IPS DF 6.9 (cell line): ENCODE results near the gene SLC6A19.

ENCODE experiments used
- DNase-seq: peaks from one replicate; pipeline ENCODE4 v3.0.0-alpha.2; 2013; ENCODE audit warnings: low read depth, low spot score
- H3K27ac ChIP-seq: one replicate; pipeline ENCODE4 v1.5.1; 2013; ENCODE audit warnings: low read length, control low read depth
- H3K27me3 ChIP-seq: 2 replicates; pipeline ENCODE4 v1.6.1; 2013; ENCODE audit warnings: mild to moderate bottlenecking, low read length; ENCODE audit not compliant: control insufficient read depth, insufficient read depth
- H3K36me3 ChIP-seq: 2 replicates; pipeline ENCODE4 v1.6.1; 2013; ENCODE audit warnings: low read length; ENCODE audit not compliant: control insufficient read depth, insufficient read depth
- H3K4me1 ChIP-seq: 2 replicates; pipeline ENCODE4 v1.6.1; 2013; ENCODE audit warnings: low read length; ENCODE audit not compliant: control insufficient read depth, insufficient read depth
- H3K4me3 ChIP-seq: 2 replicates; pipeline ENCODE4 v1.5.1; 2013; ENCODE audit warnings: mild to moderate bottlenecking, low read length
- H3K9me3 ChIP-seq: 2 replicates; pipeline ENCODE4 v1.6.1; 2013; ENCODE audit warnings: low read length, inconsistent platforms; ENCODE audit not compliant: control insufficient read depth, insufficient read depth
- WGBS: extraction: QIAGEN DNeasy Blood & Tissue Kit; methylation state at CpG from one replicate; pipeline ENCODE4 v1.1.7; 2013; ENCODE audit warnings: mixed read lengths, missing lambda C conversion rate; ENCODE audit not compliant: insufficient read length, insufficient coverage; 5-methylcytosine and 5-hydroxymethylcytosine counted together

Gene SLC6A19

GRCh38 chr5:1209896-1210776 is 8.7 kb downstream of the SLC6A19 start:
- Histone ChIP-seq H3K4me1 (no peaks in the 10 kb centered on the region), H3K27ac (no peak overlapping the region), H3K4me3 (no peak overlapping the region), H3K27me3 (no peaks in the 10 kb centered on the region), H3K36me3 (no peaks in the 10 kb centered on the region; the same call in 1 of the 2 replicates), H3K9me3 (no peaks in the 10 kb centered on the region)
- no peak for DNase-seq
- WGBS, result no CpG with 5 or more reads among the region's 21 CpGs

GRCh38 chr5:1210832-1211251 is 9.4 kb downstream of the SLC6A19 start:
- no peaks in the 10 kb centered on the region for H3K9me3 ChIP-seq
- H3K4me1 ChIP-seq, result no peaks in the 10 kb centered on the region
- H3K27me3 ChIP-seq, result no peaks in the 10 kb centered on the region
- no peak overlapping the region for H3K27ac ChIP-seq
- no peak for DNase-seq
- no peaks in the 10 kb centered on the region; the same call in 1 of the 2 replicates for H3K36me3 ChIP-seq
- H3K4me3 ChIP-seq, result no peak overlapping the region
- no CpG with 5 or more reads among the region's 21 CpGs for WGBS

- DNase-seq, result no peak
- Histone ChIP-seq H3K4me1 (no peaks in the 10 kb centered on the region), H3K4me3 (no peak overlapping the region), H3K27ac (no peak overlapping the region), H3K9me3 (no peaks in the 10 kb centered on the region), H3K27me3 (no peaks in the 10 kb centered on the region), H3K36me3 (no peaks in the 10 kb centered on the region; the same call in 1 of the 2 replicates)
- WGBS, result no CpG with 5 or more reads among the region's 9 CpGs
These were observed 10.3 kb downstream of the SLC6A19 start for GRCh38 chr5:1211701-1212100.

GRCh38 chr5:1212271-1212670 is 10.9 kb downstream of the SLC6A19 start:
- Histone ChIP-seq H3K4me3 (no peak overlapping the region), H3K4me1 (no peaks in the 10 kb centered on the region), H3K36me3 (no peaks in the 10 kb centered on the region; the same call in 1 of the 2 replicates), H3K27me3 (no peaks in the 10 kb centered on the region), H3K27ac (no peak overlapping the region), H3K9me3 (no peaks in the 10 kb centered on the region)
- DNase-seq, result no peak
- WGBS, result no CpG with 5 or more reads among the region's 20 CpGs

GRCh38 chr5:1212881-1213280 is 11.5 kb downstream of the SLC6A19 start:
- WGBS, result no CpG with 5 or more reads among the region's 18 CpGs

GRCh38 chr5:1213508-1214162 is 12.2 kb downstream of the SLC6A19 start:
- Histone ChIP-seq H3K9me3 (no peaks in the 10 kb centered on the region), H3K27me3 (no peaks in the 10 kb centered on the region), H3K4me1 (no peaks in the 10 kb centered on the region), H3K4me3 (no peak overlapping the region), H3K36me3 (no peaks in the 10 kb centered on the region; the same call in 1 of the 2 replicates), H3K27ac (no peak overlapping the region)
- DNase-seq, result no peak
- WGBS, result no CpG with 5 or more reads among the region's 25 CpGs

More at GRCh38 chr5:1212881-1213280, 11.5 kb downstream of the SLC6A19 start:
- Histone ChIP-seq H3K27me3 (no peaks in the 10 kb centered on the region), H3K4me1 (no peaks in the 10 kb centered on the region), H3K4me3 (no peak overlapping the region), H3K36me3 (no peaks in the 10 kb centered on the region; the same call in 1 of the 2 replicates), H3K27ac (no peak overlapping the region), H3K9me3 (no peaks in the 10 kb centered on the region)
- DNase-seq, result no peak

GRCh38 chr5:1214163-1214935 is 13.0 kb downstream of the SLC6A19 start:
- DNase-seq, result no peak
- H3K4me3 ChIP-seq, result no peak overlapping the region
- no peaks in the 10 kb centered on the region for H3K4me1 ChIP-seq
- H3K27ac ChIP-seq, result no peak overlapping the region
- no CpG with 5 or more reads among the region's 22 CpGs for WGBS
- H3K9me3 ChIP-seq, result no peaks in the 10 kb centered on the region
- no peaks in the 10 kb centered on the region; the same call in 1 of the 2 replicates for H3K36me3 ChIP-seq
- H3K27me3 ChIP-seq, result no peaks in the 10 kb centered on the region

GRCh38 chr5:1214936-1215220 is 13.5 kb downstream of the SLC6A19 start:
- Histone ChIP-seq H3K36me3 (no peaks in the 10 kb centered on the region; the same call in 1 of the 2 replicates), H3K4me3 (no peak overlapping the region), H3K27me3 (no peaks in the 10 kb centered on the region), H3K9me3 (no peaks in the 10 kb centered on the region), H3K4me1 (no peaks in the 10 kb centered on the region), H3K27ac (no peak overlapping the region)
- WGBS, result no CpG with 5 or more reads among the region's 2 CpGs
- no peak for DNase-seq

GRCh38 chr5:1215320-1216096 is 14.1 kb downstream of the SLC6A19 start:
- no peaks in the 10 kb centered on the region for H3K4me1 ChIP-seq
- no peak overlapping the region for H3K4me3 ChIP-seq
- H3K36me3 ChIP-seq, result no peaks in the 10 kb centered on the region; the same call in 1 of the 2 replicates
- WGBS, result no CpG with 5 or more reads among the region's 23 CpGs
- no peak overlapping the region for H3K27ac ChIP-seq
- H3K9me3 ChIP-seq, result no peaks in the 10 kb centered on the region
- no peaks in the 10 kb centered on the region for H3K27me3 ChIP-seq
- DNase-seq, result no peak
